Endodermal cell (in vitro differentiated cells): Measurements from ENCODE around the gene ADAM22. TPM values are rescaled to one million over a fixed set of nuclear protein-coding genes. Genes with fewer than 3 reads are reported as not detected.

Experiments
- DNase-seq: peaks from one replicate; pipeline ENCODE4 v3.0.0-alpha.2; 2017
- H3K27ac ChIP-seq: 2 replicates; pipeline ENCODE4 v1.5.1; 2013; ENCODE audit warnings: mild to moderate bottlenecking, low read depth, low read length, moderate library complexity
- H3K27me3 ChIP-seq: 2 replicates; pipeline ENCODE4 v1.6.1; 2013; ENCODE audit warnings: mild to moderate bottlenecking, low read length, moderate library complexity; ENCODE audit not compliant: insufficient read depth, control insufficient read depth, poor library complexity, severe bottlenecking
- H3K36me3 ChIP-seq: 2 replicates; pipeline ENCODE4 v1.7.0; 2013; ENCODE audit warnings: mild to moderate bottlenecking, low read length, moderate library complexity; ENCODE audit not compliant: control insufficient read depth, insufficient read depth
- H3K4me1 ChIP-seq: one replicate; pipeline ENCODE4 v1.7.0; 2013; ENCODE audit warnings: low read length; ENCODE audit not compliant: control insufficient read depth, insufficient read depth
- H3K4me3 ChIP-seq: 2 replicates; pipeline ENCODE4 v1.5.1; 2013; ENCODE audit warnings: mild to moderate bottlenecking, low read length, moderate library complexity
- H3K9ac ChIP-seq: 2 replicates; pipeline ENCODE4 v1.6.1; 2013; ENCODE audit warnings: mild to moderate bottlenecking, low read length, moderate library complexity; ENCODE audit not compliant: poor library complexity, severe bottlenecking; ENCODE audit errors: extremely low read depth
- H3K9me3 ChIP-seq: 2 replicates; pipeline ENCODE4 v1.6.1; 2013; ENCODE audit warnings: mild to moderate bottlenecking, low read length, moderate library complexity; ENCODE audit not compliant: control insufficient read depth
- H3K27ac Mint-ChIP-seq: 2 replicates; pipeline ENCODE4 v1.8.0; 2020; ENCODE audit warnings: mixed read lengths
- H3K27me3 Mint-ChIP-seq: 2 replicates; pipeline ENCODE4 v1.8.0; 2021; ENCODE audit warnings: mild to moderate bottlenecking, mixed read lengths; ENCODE audit not compliant: insufficient read depth
- H3K36me3 Mint-ChIP-seq: 2 replicates; pipeline ENCODE4 v1.8.0; 2020; ENCODE audit warnings: low read depth, mixed read lengths
- H3K4me1 Mint-ChIP-seq: 2 replicates; pipeline ENCODE4 v1.8.0; 2020; ENCODE audit warnings: mixed read lengths
- H3K4me3 Mint-ChIP-seq: 2 replicates; pipeline ENCODE4 v1.8.0; 2020; ENCODE audit warnings: mild to moderate bottlenecking, moderate library complexity, mixed read lengths
- H3K9me3 Mint-ChIP-seq: 2 replicates; pipeline ENCODE4 v1.8.0; 2020; ENCODE audit warnings: mild to moderate bottlenecking, mixed read lengths
- CTCF ChIP-seq: fragments of 200-600 bp; sonication (generic); conservative IDR thresholded peaks from 2 replicates; pipeline ENCODE4 v1.5.0; 2021; ENCODE audit warnings: antibody characterized with exemption, mild to moderate bottlenecking
- WGBS, 2 experiments: methylation state at CpG; one replicate each; pipeline versions ENCODE4 v1.1.5 to v1.1.7; 2013; ENCODE audit warnings: missing lambda C conversion rate in 2 of 2, mixed read lengths in 1 of 2; ENCODE audit not compliant: insufficient coverage in 1 of 2, insufficient read length in 1 of 2; 5-methylcytosine and 5-hydroxymethylcytosine counted together
- total RNA-seq, 2 donors: library from RNA; stranded (reverse); fragmentation: NEBNext Ultra II Directional in 1 of 2; extraction: Animal tissue kit (Norgen Biotek cat#: 25700) in 1 of 2; gene quantifications; 2 replicates in 1 of 2; 3 replicates in 1 of 2; pipeline ENCODE4 v1.2.1, GENCODE V29; 2021

The ADAM22 gene
- total RNA-seq, 2 donors from 2014 or later: 10.9 to 11.5 TPM

- Histone ChIP-seq H3K36me3 (no peaks in the 10 kb centered on the region), H3K4me1 (no peaks in the 10 kb centered on the region), H3K9ac (no peak overlapping the region), H3K27ac (no peak overlapping the region), H3K9me3 (no peaks in the 10 kb centered on the region), H3K27me3 (no peaks in the 10 kb centered on the region), H3K4me3 (no peak overlapping the region)
- Mint-ChIP-seq H3K36me3 (no peaks in the 10 kb centered on the region), H3K4me3 (no peak overlapping the region), H3K27me3 (no peaks in the 10 kb centered on the region), H3K4me1 (no peaks in the 10 kb centered on the region), H3K27ac (no peak overlapping the region), H3K9me3 (no peaks in the 10 kb centered on the region)
- DNase-seq: no peak
- no peak for TF ChIP-seq CTCF
- 96% methylated on average over 1 of the region's 1 CpG; no CpG with 5 or more reads in 1 of the 2 experiments for WGBS, 2 experiments
Observed at GRCh38 chr7:88057655-88058054, 123.6 kb downstream of the ADAM22 start.

DNA sequence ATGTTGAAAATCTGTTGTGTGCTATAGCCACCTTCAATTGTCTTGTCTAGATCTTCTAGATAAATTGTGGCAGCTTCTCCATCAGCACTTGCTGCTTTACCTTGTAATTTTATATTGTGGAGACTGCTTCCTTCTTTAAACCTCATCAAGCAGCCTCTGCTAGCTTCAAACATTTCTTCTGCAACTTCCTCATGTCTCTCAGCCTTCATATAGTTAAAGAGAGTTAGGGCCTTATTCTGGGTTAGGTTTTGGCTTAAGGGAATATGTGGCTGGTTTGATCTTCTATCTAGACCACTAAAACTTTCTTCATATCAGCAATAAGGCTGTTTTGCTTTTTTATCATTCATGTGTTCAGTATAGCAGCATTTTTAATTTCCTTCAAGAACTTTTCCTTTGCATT lies 128.2 kb downstream of the ADAM22 start:
- no peaks in the 10 kb centered on the region for H3K27me3 Mint-ChIP-seq
- H3K9me3 ChIP-seq: no peaks in the 10 kb centered on the region
- no peaks in the 10 kb centered on the region for H3K4me1 ChIP-seq
- H3K9me3 Mint-ChIP-seq: no peaks in the 10 kb centered on the region
- TF ChIP-seq CTCF: no peak
- H3K4me3 Mint-ChIP-seq: no peak overlapping the region
- no peaks in the 10 kb centered on the region for H3K36me3 Mint-ChIP-seq
- H3K36me3 ChIP-seq: no peaks in the 10 kb centered on the region
- no peak overlapping the region for H3K27ac ChIP-seq
- no peak for DNase-seq
- H3K4me1 Mint-ChIP-seq: no peaks in the 10 kb centered on the region
- H3K9ac ChIP-seq: no peak overlapping the region
- H3K4me3 ChIP-seq: no peak overlapping the region
- H3K27ac Mint-ChIP-seq: no peak overlapping the region
- H3K27me3 ChIP-seq: no peaks in the 10 kb centered on the region

GRCh38 chr7:88069093-88069492 lies 135.0 kb downstream of the ADAM22 start:
- no peak for TF ChIP-seq CTCF
- Mint-ChIP-seq H3K9me3 (no peaks in the 10 kb centered on the region), H3K4me3 (no peak overlapping the region), H3K4me1 (peaks cover 22% of the 10 kb centered on the region), H3K27ac (no peak overlapping the region), H3K27me3 (no peaks in the 10 kb centered on the region), H3K36me3 (no peaks in the 10 kb centered on the region)
- H3K4me3 ChIP-seq: no peak overlapping the region
- no peak for DNase-seq
- H3K4me1 ChIP-seq: peaks cover 3% of the 10 kb centered on the region
- no peak overlapping the region for H3K27ac ChIP-seq
- peaks cover 10% of the 10 kb centered on the region for H3K27me3 ChIP-seq
- 92 to 100% methylated on average over 1 of the region's 1 CpG for WGBS, 2 experiments
- no peaks in the 10 kb centered on the region for H3K9me3 ChIP-seq
- H3K36me3 ChIP-seq: no peaks in the 10 kb centered on the region
- no peak overlapping the region for H3K9ac ChIP-seq
